Endothelial cell of umbilical vein (primary cell): ENCODE data around the gene GPATCH2L.

Source experiments
- POLR2A ChIP-seq: IDR thresholded peaks from 2 replicates; pipeline ENCODE4 v1.6.1; 2012; ENCODE audit warnings: low read depth, mild to moderate bottlenecking, control low read depth, low read length
- TF ChIP-seq, protein P1 (sequence below), 2 donors: IDR thresholded peaks; 1 replicate in 1 of 2; 2 replicates in 1 of 2; pipeline ENCODE4 v1.5.1; 2011; ENCODE audit warnings: low read length in 2 of 2, mild to moderate bottlenecking in 2 of 2, moderate library complexity in 2 of 2, control low read depth in 1 of 2, inconsistent platforms in 1 of 2, low read depth in 1 of 2; ENCODE audit not compliant: insufficient read depth in 1 of 2; ENCODE audit errors: extremely low read depth in 1 of 2

DNA sequence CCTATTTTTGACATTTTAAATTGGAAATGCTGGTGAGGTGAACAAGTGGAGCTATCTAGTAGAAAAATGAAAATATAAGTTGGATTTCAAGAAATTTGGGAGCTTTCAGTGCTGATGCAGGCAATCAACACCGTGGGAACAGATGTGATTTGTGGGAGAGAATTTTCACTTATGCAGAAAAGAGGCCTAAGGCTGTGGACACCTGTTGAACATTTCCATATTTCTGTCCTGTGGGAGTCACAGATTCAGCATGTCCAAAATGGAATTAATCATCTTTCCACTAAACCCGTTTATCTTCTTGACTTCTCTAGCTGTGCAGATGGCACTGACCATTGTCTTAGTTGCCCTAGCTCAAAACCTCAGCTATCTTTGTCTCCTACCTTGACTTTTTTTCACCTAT is 2.5 kb upstream of the GPATCH2L start:
- TF ChIP-seq POLR2A = no peak
- TF ChIP-seq, protein P1, sequence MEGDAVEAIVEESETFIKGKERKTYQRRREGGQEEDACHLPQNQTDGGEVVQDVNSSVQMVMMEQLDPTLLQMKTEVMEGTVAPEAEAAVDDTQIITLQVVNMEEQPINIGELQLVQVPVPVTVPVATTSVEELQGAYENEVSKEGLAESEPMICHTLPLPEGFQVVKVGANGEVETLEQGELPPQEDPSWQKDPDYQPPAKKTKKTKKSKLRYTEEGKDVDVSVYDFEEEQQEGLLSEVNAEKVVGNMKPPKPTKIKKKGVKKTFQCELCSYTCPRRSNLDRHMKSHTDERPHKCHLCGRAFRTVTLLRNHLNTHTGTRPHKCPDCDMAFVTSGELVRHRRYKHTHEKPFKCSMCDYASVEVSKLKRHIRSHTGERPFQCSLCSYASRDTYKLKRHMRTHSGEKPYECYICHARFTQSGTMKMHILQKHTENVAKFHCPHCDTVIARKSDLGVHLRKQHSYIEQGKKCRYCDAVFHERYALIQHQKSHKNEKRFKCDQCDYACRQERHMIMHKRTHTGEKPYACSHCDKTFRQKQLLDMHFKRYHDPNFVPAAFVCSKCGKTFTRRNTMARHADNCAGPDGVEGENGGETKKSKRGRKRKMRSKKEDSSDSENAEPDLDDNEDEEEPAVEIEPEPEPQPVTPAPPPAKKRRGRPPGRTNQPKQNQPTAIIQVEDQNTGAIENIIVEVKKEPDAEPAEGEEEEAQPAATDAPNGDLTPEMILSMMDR (IDR thresholded peaks at IDR 0.05; ENCODE audit: extremely low read depth in 1 of 2, insufficient read depth in 1 of 2, low read depth in 1 of 2, low read length in 2 of 2) = no peak
